K562 (cell line): Measurements from ENCODE around the gene TXLNA. TPM values are rescaled to one million over a fixed set of nuclear protein-coding genes. Genes with fewer than 3 reads are reported as not detected.
"Not testable (repeated sequence)": the region's sequence is repeated elsewhere in the genome, so short reads cannot be mapped to it uniquely, and the experiment has no call there.

Source experiments
- ATAC-seq: fragments of 200-7000 bp; cut with Tn5 transposase; 3 replicates; pipeline ENCODE4 v1.9.1; 2020; ENCODE audit warnings: moderate library complexity
- BruUV-seq: library from RNA; stranded (reverse); fragments of 400-500 nt; replicated peaks from 2 replicates; lab custom pipeline; 2021; lab: Mats Ljungman, UMichigan
- CTCF ChIA-PET: fragments of 300-600 bp; formaldehyde crosslinking; extraction: SDS; loops from one replicate; lab custom pipeline; 2021; ENCODE audit warnings: low intra/inter-chr PET ratio; lab: Yijun Ruan, JAX
- POLR2A ChIA-PET: fragments of 300-600, 350-650 bp; sonication (Branson Sonifier 250); formaldehyde crosslinking; extraction: SDS; loops from one replicate; lab custom pipeline; 2021; ENCODE audit warnings: antibody characterized with exemption, inconsistent platforms; lab: Yijun Ruan, JAX
- DNase-seq, 4 experiments: peaks; one replicate each; pipeline versions ENCODE4 v3.0.0 to v3.0.0-alpha.2; 2011 to 2018; ENCODE audit warnings: low spot score in 3 of 4, mixed read lengths in 3 of 4; ENCODE audit errors: extremely low read depth in 1 of 4
- FAIRE-seq: peaks from 2 replicates; lab custom pipeline; 2011; peaks lifted over from hg19 to GRCh38; lab: Jason Lieb, UNC
- H2AFZ ChIP-seq: 2 replicates; pipeline ENCODE4 v1.6.0; 2011; ENCODE audit warnings: low read depth, low read length, control low read depth, inconsistent platforms
- H3K27ac ChIP-seq: fragments of 200-600 bp; 3 replicates; pipeline ENCODE4 v1.8.0; 2011; ENCODE audit warnings: low read depth, mild to moderate bottlenecking, control low read depth, inconsistent platforms, low read length, moderate library complexity, mixed read lengths; ENCODE audit errors: extremely low read depth
- H3K27me3 ChIP-seq, 2 experiments: fragments of 300-600 bp in 1 of 2; 2 replicates in 1 of 2; 3 replicates in 1 of 2; pipeline versions ENCODE4 v1.6.0 to v1.8.0; 2011; ENCODE audit warnings: inconsistent platforms in 2 of 2, low read length in 2 of 2, mild to moderate bottlenecking in 1 of 2, mixed read lengths in 1 of 2, moderate library complexity in 1 of 2; ENCODE audit not compliant: control insufficient read depth in 2 of 2, insufficient read depth in 2 of 2
- H3K36me3 ChIP-seq: fragments of 300-600 bp; 3 replicates; pipeline ENCODE4 v1.8.0; 2011; ENCODE audit warnings: mild to moderate bottlenecking, low read length, inconsistent platforms; ENCODE audit not compliant: control insufficient read depth, insufficient read depth
- H3K4me1 ChIP-seq, 2 experiments: fragments of 200-600 bp in 1 of 2; replicated peaks in 1 of 2; 2 replicates in 1 of 2; 3 replicates in 1 of 2; pipeline versions ENCODE4 v1.5.1 to v1.8.0; 2011; ENCODE audit warnings: inconsistent platforms in 2 of 2, low read length in 2 of 2, mild to moderate bottlenecking in 1 of 2, mixed read lengths in 1 of 2, moderate library complexity in 1 of 2; ENCODE audit not compliant: control insufficient read depth in 2 of 2, insufficient read depth in 2 of 2
- H3K4me2 ChIP-seq: 2 replicates; pipeline ENCODE4 v1.6.1; 2011; ENCODE audit warnings: low read length, control low read depth, inconsistent platforms, mixed read lengths; ENCODE audit not compliant: insufficient read depth
- H3K4me3 ChIP-seq: fragments of 200-600 bp; sonication (generic), shearing (Covaris generic); 2 replicates; pipeline ENCODE4 v1.5.1; 2016; ENCODE audit warnings: control low read depth, inconsistent platforms
- H3K79me2 ChIP-seq: fragments of 200-600 bp; 3 replicates; pipeline ENCODE4 v1.8.0; 2011; ENCODE audit warnings: low read length, inconsistent platforms; ENCODE audit not compliant: control insufficient read depth, insufficient read depth
- H3K9ac ChIP-seq, 2 experiments: 2 replicates each; pipeline versions ENCODE4 v1.6.0 to v1.6.1; 2011; ENCODE audit warnings: low read depth in 2 of 2, low read length in 2 of 2, control low read depth in 1 of 2, inconsistent platforms in 1 of 2, mild to moderate bottlenecking in 1 of 2, mixed read lengths in 1 of 2; ENCODE audit not compliant: insufficient read depth in 1 of 2
- H3K9me1 ChIP-seq: one replicate; pipeline ENCODE4 v1.6.0; 2011; ENCODE audit warnings: inconsistent platforms, mild to moderate bottlenecking, low read length, moderate library complexity; ENCODE audit not compliant: control insufficient read depth, insufficient read depth
- H3K9me3 ChIP-seq: replicated peaks from 2 replicates; pipeline ENCODE4 v1.5.1; 2011; ENCODE audit warnings: low read depth, low read length, inconsistent platforms; ENCODE audit not compliant: control insufficient read depth, insufficient read depth
- H4K20me1 ChIP-seq: replicated peaks from 2 replicates; pipeline ENCODE4 v1.6.1; 2011; ENCODE audit warnings: low read length, inconsistent platforms, mixed read lengths; ENCODE audit not compliant: control insufficient read depth, insufficient read depth
- ATF7 ChIP-seq: fragments of 450-650 bp; IDR thresholded peaks from 2 replicates; pipeline ENCODE4 v1.7.1; 2014; ENCODE audit warnings: mild to moderate bottlenecking, moderate library complexity
- CBFA2T3 ChIP-seq: fragments of 450-650 bp; IDR thresholded peaks from 2 replicates; pipeline ENCODE4 v1.6.1; 2017
- CTBP1 ChIP-seq: fragments of 450-650 bp; IDR thresholded peaks from 2 replicates; pipeline ENCODE4 v1.6.1; 2016; ENCODE audit warnings: borderline replicate concordance
- DACH1 ChIP-seq: fragments of 450-650 bp; IDR thresholded peaks from 2 replicates; pipeline ENCODE4 v1.6.1; 2018; ENCODE audit not compliant: partially characterized antibody
- FOXJ2 ChIP-seq: fragments of 200-800 bp; sonication (Bioruptor generic); IDR thresholded peaks from 2 replicates; pipeline ENCODE4 v1.6.1; 2016; ENCODE audit warnings: missing genetic modification characterization, missing compliant biosample characterization
- MEF2D ChIP-seq: conservative IDR thresholded peaks from 2 replicates; pipeline ENCODE4 v1.6.1; 2016; ENCODE audit warnings: low read depth, missing genetic modification characterization, missing compliant biosample characterization
- ZNF175 ChIP-seq: fragments of 200-800 bp; sonication (Bioruptor generic); IDR thresholded peaks from 2 replicates; pipeline ENCODE4 v1.6.1; 2016; ENCODE audit warnings: low read depth, mild to moderate bottlenecking, missing genetic modification characterization, missing compliant biosample characterization
- WGBS: fragments of 100-300 bp; shearing (Covaris generic); methylation state at CpG from one replicate; pipeline ENCODE4 v1.1.6; 2016; ENCODE audit warnings: low coverage, mixed read lengths; ENCODE audit not compliant: insufficient coverage; ENCODE audit errors: missing lambda C conversion rate; 5-methylcytosine and 5-hydroxymethylcytosine counted together
- in situ Hi-C: fragments of 300-500 bp; cut with MboI; formaldehyde crosslinking; loops from 4 replicates; pipeline ENCODE4 v1.15.0; 2018; ENCODE audit warnings: inconsistent platforms, mixed read lengths
- intact Hi-C: fragments of 100-400 bp; cut with micrococcal nuclease; formaldehyde crosslinking; loops from 2 replicates; pipeline ENCODE4 v1.14.2; 2022
- polyA plus RNA-seq, 8 experiments: library from polyadenylated mRNA; depleted of rRNA in 4 of 8; stranded (reverse) in 5 of 8; unstranded in 3 of 8; fragments of >200 nt; fragmentation: Nextera tagmentation in 2 of 8; fragmentation: Illumina TruSeq in 1 of 8; extraction: Ambion mirVana in 2 of 8; extraction: Trizol in 1 of 8; gene quantifications; 2 replicates each; pipeline versions ENCODE4 v1.2.1 to v1.2.3, GENCODE V29; 2011 to 2014; ENCODE audit warnings: inconsistent platforms in 1 of 8, missing spikeins in 1 of 8
- total RNA-seq, 7 experiments: library from RNA; depleted of rRNA in 6 of 7; stranded (reverse); fragments of >200 nt in 6 of 7; fragmentation: Illumina TruSeq in 2 of 7; extraction: Trizol in 2 of 7; gene quantifications; 2 replicates each; pipeline versions ENCODE4 v1.2.1 to v1.2.3, GENCODE V29; 2011 to 2021; ENCODE audit warnings: low replicate concordance in 1 of 7
- TF ChIP-seq, protein P1 (sequence below): fragments of 250-450 bp; sonication (Bioruptor Pico); IDR thresholded peaks from 2 replicates; pipeline ENCODE4 v1.6.1; 2021; ENCODE audit warnings: mild to moderate bottlenecking

The TXLNA gene
- total and polyA plus RNA-seq, 9 of the 15 experiments (the other 6 are each of a cell fraction or from before 2014, with no cell fraction given) = 9.2 to 54.5 (median 39.3) TPM

- TF ChIP-seq, protein P1, sequence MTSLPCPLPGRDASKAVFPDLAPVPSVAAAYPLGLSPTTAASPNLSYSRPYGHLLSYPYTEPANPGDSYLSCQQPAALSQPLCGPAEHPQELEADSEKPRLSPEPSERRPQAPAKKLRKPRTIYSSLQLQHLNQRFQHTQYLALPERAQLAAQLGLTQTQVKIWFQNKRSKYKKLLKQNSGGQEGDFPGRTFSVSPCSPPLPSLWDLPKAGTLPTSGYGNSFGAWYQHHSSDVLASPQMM (CRISPR knock-in tag) = no peak
- TF ChIP-seq CBFA2T3 = peak; percentile 39
- peak; percentile 95 for TF ChIP-seq FOXJ2 (tag)
- TF ChIP-seq ATF7 = 0 out of 2 replicates have a peak, but pooled peaks have one; percentile 23
- TF ChIP-seq MEF2D (tag) = no peak
- peak; percentile 27; the same call in 1 of the 2 replicates for TF ChIP-seq CTBP1
- TF ChIP-seq DACH1 = peak; percentile 42
Observed at GRCh38 chr1:32142446-32143301, 36.8 kb upstream of the TXLNA start (continued).

DNA sequence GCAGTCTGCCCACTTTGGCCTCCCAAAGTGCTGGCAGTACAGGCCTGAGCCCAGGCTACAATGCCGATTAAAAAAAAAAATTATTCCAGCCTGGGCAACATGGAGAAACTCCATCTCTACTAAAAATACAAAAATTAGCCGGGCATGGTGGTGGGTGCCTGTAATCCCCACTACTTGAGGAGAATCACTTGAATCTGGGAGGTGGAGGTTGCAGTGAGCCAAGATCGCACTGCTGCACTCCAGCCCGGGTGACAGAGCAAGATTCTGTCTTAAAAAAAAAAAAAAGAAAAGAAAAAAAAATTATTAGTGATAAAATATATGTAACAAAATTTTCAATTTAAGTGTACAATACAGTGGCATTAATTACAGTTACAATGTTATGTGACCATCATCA is 36.2 kb upstream of the TXLNA start:
- in situ Hi-C loops, FAIRE-seq, H3K27ac ChIP-seq, H3K4me3 ChIP-seq, H2AFZ ChIP-seq, H3K4me2 ChIP-seq, H3K9ac ChIP-seq, BruUV-seq, H3K27me3 ChIP-seq, DNase-seq, intact Hi-C loops, H4K20me1 ChIP-seq, H3K9me3 ChIP-seq, H3K9me1 ChIP-seq: not testable (repeated sequence)
- 76% methylated on average over 4 of the region's 4 CpGs for WGBS
- Histone ChIP-seq H3K36me3 (peaks cover 10% of the 10 kb centered on the region; the same call in 1 of the 3 replicates), H3K4me1 (peaks cover 0 to 25% of the 10 kb centered on the region in 2 experiments; a peak in 4 of 5 replicates), H3K79me2 (peaks cover 94% of the 10 kb centered on the region)
- CTCF ChIA-PET = interaction anchor here (0.7 kb wide), 1 partner anchor 35 kb away, joined by 3 read pairs; no protein-coding TSS in a partner anchor
- peak; percentile 5; the same call in 1 of the 3 replicates for ATAC-seq
- POLR2A ChIA-PET = interaction anchor here (0.7 to 1.7 kb wide), 7 partner anchors 10 to 185 kb away, joined by 3 to 9 read pairs (median 3); partner anchors contain the start of gene TXLNA
- 0 out of 2 replicates have a peak, but pooled peaks have one; percentile 2 for TF ChIP-seq ZNF175 (CRISPR knock-in tag)
